HepG2 (cell line): ENCODE data around the gene DCAF16. TPM values are rescaled to one million over a fixed set of nuclear protein-coding genes. Genes with fewer than 3 reads are reported as not detected.

Experiments used
- ATAC-seq: fragments of 200-7000 bp; cut with Tn5 transposase; 3 replicates; pipeline ENCODE4 v1.9.1; 2020; ENCODE audit warnings: mild to moderate bottlenecking, moderate library complexity
- BruUV-seq: library from RNA; stranded (reverse); fragments of 400-500 nt; replicated peaks from 2 replicates; lab custom pipeline; 2021; lab: Mats Ljungman, UMichigan
- CTCF ChIA-PET: fragments of 300-600 bp; formaldehyde crosslinking; extraction: SDS; loops from one replicate; lab custom pipeline; 2021; ENCODE audit warnings: low total read pairs, inconsistent platforms, low intra/inter-chr PET ratio; lab: Yijun Ruan, JAX
- POLR2A ChIA-PET: fragments of 350-600 bp; sonication (Branson Sonifier 250); formaldehyde crosslinking; loops from one replicate; lab custom pipeline; 2020; ENCODE audit warnings: antibody characterized with exemption, inconsistent platforms; lab: Yijun Ruan, JAX
- DNase-seq: peaks from one replicate; pipeline ENCODE4 v3.0.0-alpha.2; 2015; ENCODE audit warnings: low spot score
- FAIRE-seq: peaks from 3 replicates; lab custom pipeline; 2011; peaks lifted over from hg19 to GRCh38; lab: Jason Lieb, UNC
- H2AFZ ChIP-seq: one replicate; pipeline ENCODE4 v1.6.1; 2011; ENCODE audit warnings: low read length, inconsistent platforms
- H3K27ac ChIP-seq: fragments of 300-600 bp; 3 replicates; pipeline ENCODE4 v1.8.0; 2011; ENCODE audit warnings: mixed run types, mild to moderate bottlenecking, mixed read lengths, low read length, inconsistent platforms; ENCODE audit not compliant: insufficient read depth; ENCODE audit errors: extremely low read length
- H3K27me3 ChIP-seq, 2 experiments: fragments of 200-600 bp in 1 of 2; 2 replicates in 1 of 2; 3 replicates in 1 of 2; pipeline versions ENCODE4 v1.6.0 to v1.8.0; 2011; ENCODE audit warnings: low read length in 2 of 2, mild to moderate bottlenecking in 2 of 2, moderate library complexity in 2 of 2, inconsistent platforms in 1 of 2; ENCODE audit not compliant: insufficient read depth in 2 of 2, control insufficient read depth in 1 of 2
- H3K36me3 ChIP-seq, 2 experiments: fragments of 200-600 bp in 1 of 2; replicated peaks in 1 of 2; 2 replicates in 1 of 2; 3 replicates in 1 of 2; pipeline versions ENCODE4 v1.5.1 to v1.8.0; 2011; ENCODE audit warnings: low read length in 2 of 2, inconsistent platforms in 1 of 2; ENCODE audit not compliant: insufficient read depth in 2 of 2, control insufficient read depth in 1 of 2
- H3K4me1 ChIP-seq: 2 replicates; pipeline ENCODE4 v1.5.1; 2012; ENCODE audit warnings: low read length, inconsistent platforms; ENCODE audit not compliant: insufficient read depth
- H3K4me2 ChIP-seq: 2 replicates; pipeline ENCODE4 v1.6.0; 2011; ENCODE audit warnings: low read depth, low read length, inconsistent platforms
- H3K4me3 ChIP-seq, 3 experiments: fragments of 200-600 bp in 1 of 3; sonication (generic), shearing (Covaris generic) in 1 of 3; replicated peaks in 1 of 3; 2 replicates each; pipeline ENCODE4 v1.5.1; 2011 to 2016; ENCODE audit warnings: low read length in 3 of 3, inconsistent platforms in 2 of 3, low read depth in 2 of 3, mild to moderate bottlenecking in 2 of 3, control low read depth in 1 of 3, mixed read lengths in 1 of 3; ENCODE audit not compliant: insufficient read depth in 1 of 3
- H3K79me2 ChIP-seq: one replicate; pipeline ENCODE4 v1.6.1; 2011; ENCODE audit warnings: low read length, inconsistent platforms; ENCODE audit not compliant: insufficient read depth
- H3K9ac ChIP-seq: 2 replicates; pipeline ENCODE4 v1.6.0; 2011; ENCODE audit warnings: mild to moderate bottlenecking, low read depth, low read length, inconsistent platforms; ENCODE audit not compliant: insufficient read depth
- H3K9me3 ChIP-seq: 2 replicates; pipeline ENCODE4 v1.5.1; 2012; ENCODE audit warnings: mild to moderate bottlenecking, low read length
- H4K20me1 ChIP-seq: 2 replicates; pipeline ENCODE4 v1.6.0; 2011; ENCODE audit warnings: inconsistent platforms, mild to moderate bottlenecking, low read length, moderate library complexity; ENCODE audit not compliant: insufficient read depth
- DZIP1 ChIP-seq: sonication (generic); formaldehyde crosslinking; IDR thresholded peaks from 2 replicates; pipeline ENCODE4 v1.5.0; 2020; ENCODE audit warnings: mild to moderate bottlenecking, missing genetic modification reagents
- GPBP1L1 ChIP-seq: sonication (generic); formaldehyde crosslinking; IDR thresholded peaks from 2 replicates; pipeline ENCODE4 v1.5.0; 2020; ENCODE audit warnings: mild to moderate bottlenecking, missing genetic modification reagents
- HES4 ChIP-seq: sonication (generic); formaldehyde crosslinking; IDR thresholded peaks from 2 replicates; pipeline ENCODE4 v1.9.0; 2021; ENCODE audit warnings: mild to moderate bottlenecking, missing genetic modification reagents, borderline replicate concordance
- IRX3 ChIP-seq: sonication (generic); formaldehyde crosslinking; IDR thresholded peaks from 2 replicates; pipeline ENCODE4 v1.8.1; 2023; ENCODE audit warnings: mild to moderate bottlenecking, low read depth, missing genetic modification reagents, borderline replicate concordance
- NPAS2 ChIP-seq: sonication (generic); formaldehyde crosslinking; IDR thresholded peaks from 2 replicates; pipeline ENCODE4 v1.8.0; 2022; ENCODE audit warnings: mild to moderate bottlenecking, missing genetic modification reagents, borderline replicate concordance
- SNAI1 ChIP-seq: sonication (generic); formaldehyde crosslinking; IDR thresholded peaks from 2 replicates; pipeline ENCODE4 v1.5.0; 2020; ENCODE audit warnings: mild to moderate bottlenecking, missing genetic modification reagents, borderline replicate concordance
- THAP7 ChIP-seq: sonication (generic); formaldehyde crosslinking; IDR thresholded peaks from 2 replicates; pipeline ENCODE4 v1.8.1; 2023; ENCODE audit warnings: mild to moderate bottlenecking, missing genetic modification reagents
- ZFAT ChIP-seq: sonication (generic); formaldehyde crosslinking; conservative IDR thresholded peaks from 2 replicates; pipeline ENCODE4 v1.8.1; 2023; ENCODE audit warnings: missing genetic modification reagents, inconsistent platforms
- ZNF207 ChIP-seq: fragments of 450-650 bp; IDR thresholded peaks from 2 replicates; pipeline ENCODE4 v1.6.1; 2016; ENCODE audit warnings: antibody characterized with exemption, borderline replicate concordance
- ZNF256 ChIP-seq: sonication (generic); formaldehyde crosslinking; conservative IDR thresholded peaks from 2 replicates; pipeline ENCODE4 v1.4.0; 2020; ENCODE audit warnings: missing genetic modification reagents
- ZNF530 ChIP-seq: sonication (generic); formaldehyde crosslinking; IDR thresholded peaks from 2 replicates; pipeline ENCODE4 v1.5.0; 2020; ENCODE audit warnings: low read depth, mild to moderate bottlenecking, missing genetic modification reagents
- WGBS: methylation state at CpG from one replicate; pipeline ENCODE4 v1.1.6; 2017; ENCODE audit warnings: low lambda C conversion rate; 5-methylcytosine and 5-hydroxymethylcytosine counted together
- in situ Hi-C: cut with HindIII; loops from 2 replicates; pipeline ENCODE4 v1.10.0; 2017; ENCODE audit warnings: low pct_unique_long_range_greater_than_20kb; ENCODE audit not compliant: extremely low pct_ligation_motif_present
- intact Hi-C: fragments of 100-400 bp; cut with micrococcal nuclease; formaldehyde crosslinking; loops from one replicate; pipeline ENCODE4 v1.10.0; 2022; ENCODE audit not compliant: unreplicated experiment
- polyA plus RNA-seq, 8 experiments: library from polyadenylated mRNA; depleted of rRNA in 3 of 8; stranded (reverse) in 7 of 8; unstranded in 1 of 8; fragments of >200 nt; fragmentation: Illumina TruSeq in 4 of 8; extraction: Trizol in 4 of 8; gene quantifications; 2 replicates each; pipeline versions ENCODE4 v1.2.1 to v1.2.3, GENCODE V29; 2011 to 2016; ENCODE audit warnings: low read depth in 4 of 8, missing spikeins in 1 of 8, mixed read lengths in 1 of 8; ENCODE audit not compliant: insufficient read depth in 1 of 8
- total RNA-seq, 5 experiments: library from RNA; depleted of rRNA; stranded (reverse); fragments of >200 nt; fragmentation: Illumina TruSeq; extraction: Trizol; gene quantifications; 2 replicates each; pipeline ENCODE4 v1.2.3, GENCODE V29; 2016; ENCODE audit warnings: low read depth in 1 of 5

DCAF16 gene
- total and polyA plus RNA-seq, 2 of the 13 experiments (the other 11 are each of a cell fraction or from before 2014, with no cell fraction given), result 37.5 to 41.9 TPM

GRCh38 chr4:17760626-17761025 is 49.9 kb downstream of the DCAF16 start:
- H3K4me1 ChIP-seq, result no peaks in the 10 kb centered on the region
- no peak for FAIRE-seq
- TF ChIP-seq ZNF530 (CRISPR knock-in tag), result no peak
- TF ChIP-seq SNAI1, result no peak
- TF ChIP-seq HES4, result no peak
- no peak for TF ChIP-seq ZFAT (CRISPR knock-in tag)
- TF ChIP-seq GPBP1L1 (CRISPR knock-in tag), result no peak
- no peak for TF ChIP-seq IRX3 (CRISPR knock-in tag)
- TF ChIP-seq ZNF256 (CRISPR knock-in tag), result no peak
- TF ChIP-seq DZIP1, result no peak
- no peak for TF ChIP-seq THAP7
- no peak for TF ChIP-seq ZNF207
- TF ChIP-seq NPAS2 (CRISPR knock-in tag), result no peak
- TF ChIP-seq, all 625 proteins: peak for 0
- POLR2A ChIA-PET, result no interaction called here
- intact Hi-C loops (no loop called here), in situ Hi-C loops (no loop called here)
- no peaks in the 10 kb centered on the region for H3K79me2 ChIP-seq
- no peak overlapping the region for H3K27ac ChIP-seq
- 56% methylated on average over 6 of the region's 6 CpGs for WGBS
- H3K9me3 ChIP-seq, result no peaks in the 10 kb centered on the region
- no peak overlapping the region for H3K4me3 ChIP-seq
- no peaks in the 10 kb centered on the region for H3K36me3 ChIP-seq
- ATAC-seq (no peak), DNase-seq (no peak)
- no peak overlapping the region for H3K9ac ChIP-seq
- H2AFZ ChIP-seq, result no peak overlapping the region
- CTCF ChIA-PET, result no interaction called here
- no TSS peak for BruUV-seq
- no peaks in the 10 kb centered on the region for H4K20me1 ChIP-seq
- no peak overlapping the region for H3K4me2 ChIP-seq
- peaks cover 0 to 5% of the 10 kb centered on the region in 2 experiments; a peak in 1 of 5 replicates for H3K27me3 ChIP-seq
